Neural progenitor cell (in vitro differentiated cells): Measurements from ENCODE around the gene ANKRD23. TPM values are rescaled to one million over a fixed set of nuclear protein-coding genes. Genes with fewer than 3 reads are reported as not detected.

Source experiments
- DNase-seq: peaks from one replicate; pipeline ENCODE4 v3.0.0-alpha.2; 2016; ENCODE audit warnings: low spot score
- H2AFZ ChIP-seq: fragments of 200-600 bp; sonication (generic); replicated peaks from 2 replicates; pipeline ENCODE4 v1.6.1; 2016; ENCODE audit warnings: antibody characterized with exemption
- H3F3A ChIP-seq: fragments of 200-600 bp; sonication (generic); 2 replicates; pipeline ENCODE4 v1.6.1; 2016; ENCODE audit warnings: antibody characterized with exemption, low read depth
- H3K27ac ChIP-seq: fragments of 200-600 bp; sonication (generic); 2 replicates; pipeline ENCODE4 v1.5.1; 2016; ENCODE audit warnings: mild to moderate bottlenecking
- H3K27me3 ChIP-seq: fragments of 200-600 bp; sonication (generic); 2 replicates; pipeline ENCODE4 v1.6.1; 2016; ENCODE audit warnings: mild to moderate bottlenecking, moderate library complexity
- H3K36me3 ChIP-seq: fragments of 200-600 bp; sonication (generic); 2 replicates; pipeline ENCODE4 v1.5.1; 2016
- H3K4me1 ChIP-seq: fragments of 200-600 bp; sonication (generic); 2 replicates; pipeline ENCODE4 v1.6.1; 2016; ENCODE audit warnings: mixed run types
- H3K4me2 ChIP-seq: fragments of 200-600 bp; sonication (generic); 2 replicates; pipeline ENCODE4 v1.6.1; 2016
- H3K4me3 ChIP-seq: fragments of 200-600 bp; sonication (generic); 2 replicates; pipeline ENCODE4 v1.5.1; 2016
- H3K79me2 ChIP-seq: fragments of 200-600 bp; sonication (generic); 2 replicates; pipeline ENCODE4 v1.6.1; 2016; ENCODE audit warnings: low read depth
- H3K9ac ChIP-seq: fragments of 200-600 bp; sonication (generic); 2 replicates; pipeline ENCODE4 v1.6.1; 2016
- H3K9me3 ChIP-seq: fragments of 200-600 bp; sonication (generic); 2 replicates; pipeline ENCODE4 v1.5.1; 2016; ENCODE audit warnings: low read depth
- H4K20me1 ChIP-seq: fragments of 200-600 bp; sonication (generic); 2 replicates; pipeline ENCODE4 v1.6.1; 2016; ENCODE audit warnings: low read depth
- H3K27ac Mint-ChIP-seq: 3 replicates; pipeline ENCODE4 v1.8.0; 2021; ENCODE audit warnings: mixed read lengths
- H3K27me3 Mint-ChIP-seq: 2 replicates; pipeline ENCODE4 v1.8.0; 2022; ENCODE audit warnings: low read depth, mild to moderate bottlenecking, inconsistent platforms, moderate library complexity, mixed read lengths; ENCODE audit not compliant: insufficient read depth
- H3K36me3 Mint-ChIP-seq: 3 replicates; pipeline ENCODE4 v1.8.0; 2021; ENCODE audit warnings: mixed read lengths
- H3K4me1 Mint-ChIP-seq: 3 replicates; pipeline ENCODE4 v1.8.0; 2021; ENCODE audit warnings: mixed read lengths
- H3K4me3 Mint-ChIP-seq: 3 replicates; pipeline ENCODE4 v1.8.0; 2021; ENCODE audit warnings: mild to moderate bottlenecking, moderate library complexity, mixed read lengths
- H3K9me3 Mint-ChIP-seq: 3 replicates; pipeline ENCODE4 v1.8.0; 2020; ENCODE audit warnings: mixed read lengths
- CTCF ChIP-seq: fragments of 200-600 bp; sonication (generic); IDR thresholded peaks from 2 replicates; pipeline ENCODE4 v1.5.1; 2017; ENCODE audit warnings: antibody characterized with exemption, mild to moderate bottlenecking
- EZH2 ChIP-seq: fragments of 200-600 bp; sonication (generic); IDR thresholded peaks from 2 replicates; pipeline ENCODE4 v1.6.1; 2017; ENCODE audit warnings: antibody characterized with exemption, mild to moderate bottlenecking, moderate library complexity
- EZH2phosphoT487 ChIP-seq: fragments of 200-600 bp; sonication (generic); IDR thresholded peaks from 2 replicates; pipeline ENCODE4 v1.6.1; 2017; ENCODE audit warnings: antibody characterized with exemption
- total RNA-seq: library from RNA; depleted of rRNA; stranded (reverse); fragments of >200 nt; gene quantifications from 2 replicates; pipeline ENCODE4 v1.2.3, GENCODE V29; 2015; ENCODE audit warnings: low replicate concordance

The ANKRD23 gene
- total RNA-seq, 1 donor from 2014 or later, result 10.8 TPM

- Mint-ChIP-seq H3K36me3 (peaks cover 33% of the 10 kb centered on the region), H3K9me3 (no peaks in the 10 kb centered on the region)
- peak; percentile 46 for DNase-seq
Observed at GRCh38 chr2:96815326-96816126, 28.3 kb downstream of the ANKRD23 start.

DNA sequence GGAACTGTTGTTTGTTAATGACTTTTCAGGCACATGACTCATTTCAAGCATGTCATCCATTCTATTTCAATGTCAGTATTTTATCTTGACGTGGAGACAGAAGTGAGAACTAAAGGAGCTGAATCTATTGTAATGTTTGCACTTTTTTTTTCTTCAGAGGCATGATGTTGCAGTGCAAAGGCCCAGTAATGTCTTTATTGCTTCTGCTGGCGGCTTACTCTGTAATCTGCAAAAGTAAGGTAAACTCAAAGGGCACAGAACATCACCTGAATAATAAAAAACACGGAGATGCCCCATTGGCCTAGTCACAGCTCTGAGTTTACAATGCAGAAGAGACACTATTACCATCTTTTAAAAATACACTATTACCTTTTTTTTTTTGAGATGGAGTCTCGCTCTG is 30.2 kb downstream of the ANKRD23 start:
- TF ChIP-seq EZH2, result no peak
- no peak for TF ChIP-seq EZH2phosphoT487
- no peak for TF ChIP-seq CTCF
- no peak overlapping the region for H3K27ac ChIP-seq
- H3K4me3 Mint-ChIP-seq, result no peak overlapping the region

More at GRCh38 chr2:96815326-96816126, 28.3 kb downstream of the ANKRD23 start:
- Mint-ChIP-seq H3K27ac (peak overlapping the region; percentile 44), H3K4me1 (peaks cover 39% of the 10 kb centered on the region), H3K27me3 (peaks cover 11% of the 10 kb centered on the region), H3K4me3 (peak overlapping the region; percentile 95)
- H3K9ac ChIP-seq, result no peak overlapping the region
- H3K36me3 ChIP-seq, result no peaks in the 10 kb centered on the region
- H3K4me3 ChIP-seq, result peak overlapping the region; percentile 74
- H4K20me1 ChIP-seq, result peaks cover 45% of the 10 kb centered on the region
- H3K4me1 ChIP-seq, result peaks cover 32% of the 10 kb centered on the region
- TF ChIP-seq CTCF (no peak), EZH2 (peak; percentile 26)
- H2AFZ ChIP-seq, result peak overlapping the region; percentile 82
- peaks cover 37% of the 10 kb centered on the region for H3K79me2 ChIP-seq
- no peaks in the 10 kb centered on the region for H3K9me3 ChIP-seq
- no peak overlapping the region for H3K27ac ChIP-seq
- H3K4me2 ChIP-seq, result peak overlapping the region; percentile 88
- H3K27me3 ChIP-seq, result peaks cover 7% of the 10 kb centered on the region
- H3F3A ChIP-seq, result peaks cover 29% of the 10 kb centered on the region

GRCh38 chr2:96811917-96812316 is 31.9 kb downstream of the ANKRD23 start:
- no peak overlapping the region for H3K4me2 ChIP-seq
- peaks cover 10% of the 10 kb centered on the region for H3K4me1 Mint-ChIP-seq
- no peaks in the 10 kb centered on the region for H3K9me3 Mint-ChIP-seq
- peaks cover 3% of the 10 kb centered on the region for H3K27me3 Mint-ChIP-seq
- H4K20me1 ChIP-seq, result peaks cover 9% of the 10 kb centered on the region
- H3K27ac Mint-ChIP-seq, result no peak overlapping the region
- H3K36me3 Mint-ChIP-seq, result peaks cover 26% of the 10 kb centered on the region
- no peaks in the 10 kb centered on the region for H3K36me3 ChIP-seq
- H2AFZ ChIP-seq, result no peak overlapping the region
- H3K27ac ChIP-seq, result no peak overlapping the region
- H3K9me3 ChIP-seq, result no peaks in the 10 kb centered on the region
- no peak overlapping the region for H3K9ac ChIP-seq
- no peak overlapping the region for H3K4me3 ChIP-seq
- H3K79me2 ChIP-seq, result peaks cover under 1% of the 10 kb centered on the region
- H3F3A ChIP-seq, result peaks cover 12% of the 10 kb centered on the region
- H3K4me1 ChIP-seq, result peaks cover 4% of the 10 kb centered on the region
- no peak overlapping the region for H3K4me3 Mint-ChIP-seq
- peaks cover 4% of the 10 kb centered on the region for H3K27me3 ChIP-seq
- DNase-seq, result no peak
- no peak for TF ChIP-seq CTCF
- no peak for TF ChIP-seq EZH2
- no peak for TF ChIP-seq EZH2phosphoT487

More for the DNA sequence above, 30.2 kb downstream of the ANKRD23 start:
- peaks cover 23% of the 10 kb centered on the region for H3K4me1 Mint-ChIP-seq
- Histone ChIP-seq H3K9me3 (no peaks in the 10 kb centered on the region), H3K79me2 (peaks cover 18% of the 10 kb centered on the region), H2AFZ (no peak overlapping the region), H3K4me2 (no peak overlapping the region), H3K9ac (no peak overlapping the region), H3K27me3 (peaks cover 7% of the 10 kb centered on the region), H3K4me1 (peaks cover 18% of the 10 kb centered on the region), H3K4me3 (no peak overlapping the region), H4K20me1 (peaks cover 27% of the 10 kb centered on the region), H3K36me3 (no peaks in the 10 kb centered on the region), H3F3A (peaks cover 20% of the 10 kb centered on the region)
- peaks cover 7% of the 10 kb centered on the region for H3K27me3 Mint-ChIP-seq
- no peaks in the 10 kb centered on the region for H3K9me3 Mint-ChIP-seq
- peaks cover 25% of the 10 kb centered on the region for H3K36me3 Mint-ChIP-seq
- no peak overlapping the region for H3K27ac Mint-ChIP-seq
- DNase-seq, result no peak
